Gastrocnemius medialis (tissue), 4 donors: ENCODE measurements around the gene ARHGAP26.

ENCODE experiments used
- CTCF ChIP-seq, 5 experiments: fragments of 450-650 bp in 3 of 5; fragments of 200-600 bp in 2 of 5; sonication (generic) in 2 of 5; IDR thresholded peaks in 4 of 5; conservative IDR thresholded peaks in 1 of 5; 1 replicate in 4 of 5; 2 replicates in 1 of 5; pipeline ENCODE4 v1.5.1; 2016 to 2019; ENCODE audit warnings: antibody characterized with exemption in 5 of 5, mild to moderate bottlenecking in 3 of 5, moderate library complexity in 3 of 5
- POLR2A ChIP-seq, 2 donors: fragments of 450-650 bp; IDR thresholded peaks; one replicate each; pipeline ENCODE4 v1.6.1; 2017; ENCODE audit warnings: antibody characterized with exemption in 2 of 2, mild to moderate bottlenecking in 2 of 2, moderate library complexity in 2 of 2

DNA sequence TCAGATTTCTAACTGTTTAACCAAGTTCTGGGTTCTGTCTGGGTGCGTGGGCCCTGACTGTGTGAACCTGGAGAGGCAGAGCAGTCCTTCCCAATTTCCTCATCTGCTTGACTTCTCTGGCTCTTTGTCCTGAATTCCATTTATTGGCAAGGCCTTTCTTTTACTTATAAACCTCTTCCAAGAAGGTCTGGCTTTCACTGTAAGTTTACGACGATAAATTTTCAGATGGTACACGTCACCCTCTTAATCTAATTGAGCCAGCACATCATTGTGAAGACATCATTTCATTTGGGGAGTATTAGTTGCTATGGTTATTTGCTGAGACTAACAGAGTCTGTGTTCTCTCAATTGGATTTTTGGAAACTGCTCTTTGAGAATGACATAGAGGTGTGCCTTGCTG, 92.4 kb downstream of the ARHGAP26 start:
- TF ChIP-seq CTCF (IDR thresholded peaks at IDR 0.05 in 4 of 5, conservative IDR thresholded peaks at IDR 0.05 in 1 of 5) (no peak), POLR2A (IDR thresholded peaks at IDR 0.05) (no peak)
